SH-SY5Y (cell line): ENCODE results near the gene GPR62.

Experiments
- GATA2 ChIP-seq: IDR thresholded peaks from 2 replicates; pipeline ENCODE4 v1.6.1; 2011; ENCODE audit warnings: mild to moderate bottlenecking, low read depth, low read length
- GATA3 ChIP-seq: IDR thresholded peaks from 2 replicates; pipeline ENCODE4 v1.6.1; 2011; ENCODE audit warnings: low read depth, mild to moderate bottlenecking, low read length, moderate library complexity

GRCh38 chr3:51946796-51947195 is 8.4 kb upstream of the GPR62 start:
- no peak for TF ChIP-seq GATA2
- TF ChIP-seq GATA3 = no peak
